ENCODE data around the gene SPCS3.
"Not testable (repeated sequence)": the region's sequence is repeated elsewhere in the genome, so short reads cannot be mapped to it uniquely, and the experiment has no call there.

SPCS3 gene

GRCh38 chr4:176306837-176307665 is 12.7 kb upstream of the SPCS3 start:
- no peak for DNase-seq (ENCODE audit: low read depth)

GRCh38 chr4:176307666-176307930 is 12.2 kb upstream of the SPCS3 start:
- no peak for DNase-seq (ENCODE audit: low read depth)

GRCh38 chr4:176308441-176308840 is 11.3 kb upstream of the SPCS3 start:
- no peak for DNase-seq (ENCODE audit: low read depth)

GRCh38 chr4:176309046-176309445 is 10.7 kb upstream of the SPCS3 start:
- DNase-seq (ENCODE audit: low read depth), result no peak

- peak; percentile 8 for DNase-seq (ENCODE audit: low read depth)
Measured at GRCh38 chr4:176309772-176310171, 10.0 kb upstream of the SPCS3 start.

GRCh38 chr4:176313596-176314336 is 6.0 kb upstream of the SPCS3 start:
- no peak for DNase-seq (ENCODE audit: low read depth)

- no peak for DNase-seq (ENCODE audit: low read depth)
Measured at GRCh38 chr4:176319151-176319703, 539 bp upstream of the SPCS3 start.

- peak; percentile 88 for DNase-seq (ENCODE audit: low read depth)
Measured at GRCh38 chr4:176320340-176320975, 692 bp downstream of the SPCS3 start.

GRCh38 chr4:176320976-176321361 is 1.2 kb downstream of the SPCS3 start:
- no peak for DNase-seq (ENCODE audit: low read depth)

GRCh38 chr4:176321589-176321988 is 1.8 kb downstream of the SPCS3 start:
- no peak for DNase-seq (ENCODE audit: low read depth)

GRCh38 chr4:176323511-176324160 is 3.9 kb downstream of the SPCS3 start:
- peak; percentile 29 for DNase-seq (ENCODE audit: low read depth)

GRCh38 chr4:176324876-176325275 is 5.1 kb downstream of the SPCS3 start:
- DNase-seq (ENCODE audit: low read depth), result not testable (repeated sequence)

- DNase-seq (ENCODE audit: low read depth), result peak; percentile 50
Measured at GRCh38 chr4:176333076-176333475, 13.3 kb downstream of the SPCS3 start.

GRCh38 chr4:176334066-176334465 is 14.3 kb downstream of the SPCS3 start:
- no peak for DNase-seq (ENCODE audit: low read depth)

- DNase-seq (ENCODE audit: low read depth), result peak; percentile 47
Measured at GRCh38 chr4:176335421-176335820, 15.7 kb downstream of the SPCS3 start.

GRCh38 chr4:176339936-176340761 is 20.4 kb downstream of the SPCS3 start:
- DNase-seq (ENCODE audit: low read depth), result peak; percentile 11

- peak; percentile 46 for DNase-seq (ENCODE audit: low read depth)
Measured at GRCh38 chr4:176340871-176341685, 21.3 kb downstream of the SPCS3 start.

- no peak for DNase-seq (ENCODE audit: low read depth)
Measured at GRCh38 chr4:176342384-176342783, 22.6 kb downstream of the SPCS3 start.

GRCh38 chr4:176343286-176343685 is 23.5 kb downstream of the SPCS3 start:
- DNase-seq (ENCODE audit: low read depth), result no peak

- peak; percentile 15 for DNase-seq (ENCODE audit: low read depth)
Measured at GRCh38 chr4:176345346-176345745, 25.6 kb downstream of the SPCS3 start.
